ENCODE results near the gene PHLDA2. TPM values are rescaled to one million over a fixed set of nuclear protein-coding genes. Genes with fewer than 3 reads are reported as not detected.
"Not testable (repeated sequence)": the region's sequence is repeated elsewhere in the genome, so short reads cannot be mapped to it uniquely, and the experiment has no call there.

The PHLDA2 gene
- total RNA-seq, 1 experiment from 2014 or later: 18.9 TPM

DNA sequence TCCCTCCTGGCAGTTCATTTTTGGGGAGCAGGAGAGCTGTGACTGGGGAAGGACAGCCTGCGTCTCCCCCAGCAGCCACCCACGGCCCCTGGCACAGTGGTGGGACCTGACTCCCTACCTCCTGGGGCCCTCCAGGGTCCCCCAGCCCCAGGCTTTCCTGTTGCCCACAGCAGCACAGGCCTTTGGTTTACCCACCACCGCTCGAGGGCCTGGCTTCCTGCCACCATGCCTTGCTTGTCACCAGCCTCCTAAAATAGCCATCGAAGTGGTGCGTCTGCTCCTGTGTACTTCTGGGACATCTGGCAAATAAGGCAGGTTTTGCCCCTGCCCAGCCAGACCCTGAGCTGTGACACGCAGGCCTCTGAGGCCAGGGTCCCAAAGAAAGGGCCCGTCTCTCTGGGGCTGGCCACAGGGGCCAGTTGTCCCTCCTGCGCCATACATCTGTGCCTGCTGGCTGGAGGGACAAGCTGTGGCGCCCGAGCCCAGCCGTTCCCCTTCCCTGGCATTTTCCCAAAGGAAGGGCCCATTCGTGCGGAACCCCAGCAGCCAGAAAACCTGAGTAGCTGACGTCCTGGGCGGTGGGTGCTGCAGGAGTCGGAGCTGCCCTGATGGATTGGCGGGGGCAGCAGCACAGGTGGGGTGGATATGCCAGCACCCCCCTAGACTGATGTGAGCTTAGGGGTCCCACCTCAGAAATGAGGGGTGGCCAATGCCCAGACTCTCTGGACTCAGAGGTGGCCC lies 14.6 kb downstream of the PHLDA2 start:
- DNase-seq (ENCODE audit: low read depth): no peak

DNA sequence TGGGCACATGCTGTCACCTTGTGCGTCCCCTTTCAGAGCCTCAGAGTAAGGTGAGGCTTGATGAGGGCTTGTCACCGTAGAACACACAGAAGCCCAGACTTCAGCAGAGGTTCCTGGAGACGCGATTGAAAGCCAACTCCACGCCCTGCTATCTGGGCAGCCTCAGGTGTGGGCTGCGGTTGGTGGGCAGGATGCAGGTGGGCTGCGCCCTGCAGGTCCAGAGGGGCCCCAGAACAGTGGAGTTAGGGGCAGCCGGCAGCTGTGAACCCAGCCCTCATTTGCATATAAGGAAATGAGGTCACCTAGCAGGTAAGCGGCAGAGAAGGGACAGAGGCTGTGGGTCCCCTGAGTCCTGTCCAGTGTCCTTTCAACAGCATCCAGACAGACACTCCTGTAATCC lies 15.4 kb downstream of the PHLDA2 start:
- DNase-seq (ENCODE audit: low read depth): no peak

DNA sequence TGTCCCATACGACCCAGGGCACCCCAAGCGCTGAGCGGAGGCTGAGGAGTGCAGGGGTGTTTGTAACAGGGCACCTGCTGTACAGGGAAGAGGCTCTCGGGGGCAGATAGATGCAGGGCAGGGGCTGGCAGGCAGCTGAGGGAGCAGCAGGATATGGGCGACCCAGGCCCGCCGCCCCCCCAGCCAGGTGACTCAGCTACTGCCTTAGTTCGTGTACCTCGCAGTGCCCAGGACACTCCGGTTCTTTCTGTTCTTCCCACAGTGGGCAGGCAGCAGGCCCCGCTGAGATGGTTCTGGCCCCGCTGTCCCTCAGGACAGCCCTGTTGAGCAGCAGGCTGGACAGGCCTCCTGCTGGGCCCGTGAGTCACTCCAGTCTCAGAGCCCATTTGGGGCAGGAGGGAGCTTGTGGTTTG lies 16.2 kb downstream of the PHLDA2 start:
- peak; percentile 76 for DNase-seq (ENCODE audit: low read depth)

DNA sequence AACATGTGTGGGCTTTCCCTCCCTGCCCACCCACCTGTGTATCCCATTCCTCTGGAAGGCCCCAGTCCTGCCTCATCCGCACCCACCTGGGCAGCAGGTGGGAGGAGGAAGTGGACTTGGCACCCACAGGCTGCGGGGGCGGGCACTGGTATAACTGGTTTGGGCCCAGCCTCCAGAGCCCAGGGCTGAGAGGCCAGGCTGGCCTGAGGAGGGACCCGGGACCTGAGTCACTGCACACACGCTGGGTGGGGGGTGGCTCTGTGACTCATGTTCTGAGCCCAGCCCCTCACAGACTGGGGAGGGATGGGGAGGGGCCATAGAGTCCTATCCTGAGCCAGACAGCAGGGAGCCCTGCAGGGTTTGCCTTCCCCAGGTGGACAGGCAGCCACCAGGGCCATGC lies 16.7 kb downstream of the PHLDA2 start:
- DNase-seq (ENCODE audit: low read depth): peak; percentile 95

DNA sequence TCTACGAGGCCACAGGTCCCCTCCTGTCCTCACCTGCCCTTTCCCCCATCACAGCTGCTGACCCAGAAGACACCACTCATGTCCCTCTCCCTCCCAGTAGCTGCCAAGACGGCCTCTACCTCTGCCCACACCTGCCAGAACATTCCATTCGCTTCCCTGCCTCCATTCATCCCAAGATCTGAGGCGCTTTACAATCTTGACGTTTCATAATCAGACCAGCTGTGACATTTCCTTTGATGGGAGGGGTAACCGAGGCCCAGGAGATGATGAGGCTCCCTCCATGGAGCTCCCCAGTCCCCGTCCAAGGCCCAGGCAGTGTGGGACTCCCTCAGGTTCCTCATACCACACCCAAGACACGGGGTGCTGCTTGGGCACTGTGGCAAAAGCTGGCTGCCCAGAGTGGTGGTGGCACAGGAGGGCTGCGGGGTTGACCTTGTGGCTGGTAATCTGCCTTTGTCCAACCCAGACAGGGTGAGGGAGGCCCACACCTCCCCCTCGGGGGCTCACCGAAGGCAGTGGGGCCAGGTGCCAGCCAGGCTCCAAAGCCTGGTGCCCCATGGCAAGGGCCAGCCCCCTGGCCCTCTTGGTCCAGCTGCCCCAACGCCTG lies 17.3 kb downstream of the PHLDA2 start:
- no peak for DNase-seq (ENCODE audit: low read depth)

DNA sequence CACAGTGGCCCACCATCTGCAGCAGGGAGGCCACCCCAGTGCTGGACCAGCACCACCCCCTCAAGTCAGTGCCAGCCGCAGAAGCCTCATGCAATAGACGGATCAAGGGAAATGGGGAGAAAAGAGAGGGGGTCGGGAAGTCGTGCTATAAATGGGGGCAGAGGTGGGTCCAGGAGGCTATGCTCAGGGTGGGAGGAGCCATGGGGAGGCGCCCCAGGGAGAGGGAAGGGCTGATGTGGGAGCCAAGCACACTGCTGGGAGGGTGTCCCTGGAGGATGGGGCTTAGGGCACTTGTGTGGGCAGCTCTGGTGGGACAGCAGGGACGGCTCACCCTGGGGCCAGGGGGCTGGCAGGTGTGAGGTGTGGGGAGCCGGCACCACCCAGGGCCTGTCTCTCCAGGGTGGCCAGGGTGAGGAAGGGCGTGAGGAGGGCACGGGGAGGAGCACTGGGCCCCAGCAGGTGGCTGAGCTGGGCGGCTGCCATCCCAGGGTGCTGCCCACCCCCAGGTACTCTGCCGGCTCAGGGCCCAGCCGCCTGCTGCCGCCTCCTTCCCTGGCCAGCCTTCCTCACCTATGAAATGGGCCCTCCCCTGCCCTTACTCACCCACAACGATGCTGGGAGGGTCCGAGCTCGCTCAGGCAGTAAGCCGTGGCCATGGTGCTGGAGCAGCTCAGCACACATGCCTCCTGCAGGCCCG lies 18.0 kb downstream of the PHLDA2 start:
- DNase-seq (ENCODE audit: low read depth): no peak

DNA sequence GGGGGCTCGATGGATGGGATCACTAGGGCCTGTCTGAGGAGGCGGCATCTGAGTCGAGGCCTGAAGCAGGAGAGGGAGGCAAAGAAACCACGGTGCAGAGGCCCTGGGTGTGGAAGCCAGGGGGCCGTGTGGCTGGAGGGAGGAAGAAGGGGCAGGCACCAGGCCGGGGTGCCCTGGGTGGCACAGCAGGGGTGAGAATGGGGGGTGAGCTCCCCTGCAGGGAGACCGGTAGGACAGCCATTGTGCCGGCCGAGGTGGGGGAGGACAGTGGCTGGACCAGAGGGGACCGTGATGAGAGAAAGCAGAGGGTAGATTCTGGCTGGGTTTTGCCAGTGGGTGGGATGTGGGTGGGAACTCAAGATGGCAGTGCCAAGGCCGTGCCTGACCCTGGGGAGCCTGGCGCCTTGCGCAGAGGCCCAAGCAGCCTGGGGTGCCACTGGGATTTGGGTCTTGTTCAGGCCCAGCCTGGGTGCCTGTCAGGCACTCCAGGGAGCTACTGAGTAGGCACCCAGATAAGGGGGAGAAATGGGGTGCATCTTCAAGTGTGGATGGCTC lies 18.7 kb downstream of the PHLDA2 start:
- DNase-seq (ENCODE audit: low read depth): no peak

DNA sequence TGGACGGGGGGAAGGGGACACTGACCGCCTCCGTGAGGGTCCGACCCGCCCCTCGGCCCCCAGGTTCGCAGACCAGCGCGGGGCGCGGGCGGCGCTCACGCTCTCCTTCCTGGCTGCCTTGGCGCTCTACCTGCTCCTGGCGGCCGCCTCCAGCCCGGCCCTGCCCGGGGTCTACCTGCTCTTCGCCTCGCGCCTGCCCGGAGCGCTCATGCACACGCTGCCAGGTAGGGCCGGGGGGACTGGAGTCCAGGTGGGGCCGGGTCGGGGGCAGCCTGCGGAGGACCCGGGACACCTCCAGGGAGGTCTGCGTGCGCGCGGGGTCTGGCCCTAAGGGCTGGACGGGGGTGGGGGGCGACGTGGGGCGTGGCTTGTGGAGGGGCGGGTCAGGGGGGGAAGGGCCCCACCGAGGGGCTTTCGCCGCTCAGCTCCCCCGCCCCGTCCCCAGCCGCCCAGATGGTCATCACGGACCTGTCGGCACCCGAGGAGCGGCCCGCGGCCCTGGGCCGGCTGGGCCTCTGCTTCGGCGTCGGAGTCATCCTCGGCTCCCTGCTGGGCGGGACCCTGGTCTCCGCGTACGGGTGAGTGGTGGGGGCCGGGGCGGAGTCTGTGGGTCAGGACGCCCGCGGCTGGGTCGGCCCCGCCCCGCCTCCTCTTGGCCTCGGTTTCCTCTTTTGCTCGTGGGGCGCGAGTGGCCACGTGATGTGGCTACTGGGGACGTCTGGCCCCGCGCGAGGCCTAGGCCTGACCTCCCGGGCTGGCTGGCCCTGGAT lies 19.9 kb downstream of the PHLDA2 start:
- DNase-seq (ENCODE audit: low read depth): no peak

DNA sequence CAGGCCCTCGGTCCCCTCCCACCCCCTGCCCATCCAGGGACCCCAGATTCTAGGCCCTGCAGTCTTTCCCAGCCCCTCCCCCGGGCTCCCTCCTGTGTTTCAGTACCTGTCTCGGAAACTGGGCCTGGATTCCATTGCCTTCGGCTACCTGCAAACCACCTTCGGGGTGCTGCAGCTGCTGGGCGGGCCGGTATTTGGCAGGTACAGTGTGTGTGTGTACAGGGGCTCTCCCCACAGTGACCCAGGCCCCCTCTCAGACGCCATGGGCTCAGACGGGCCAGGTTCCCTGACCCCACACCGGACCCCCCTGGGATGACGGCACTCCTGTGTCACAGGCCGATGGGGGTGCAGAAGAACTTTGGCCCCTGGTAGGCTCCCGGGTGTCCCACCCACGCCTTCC lies 21.1 kb downstream of the PHLDA2 start:
- no peak for DNase-seq (ENCODE audit: low read depth)

DNA sequence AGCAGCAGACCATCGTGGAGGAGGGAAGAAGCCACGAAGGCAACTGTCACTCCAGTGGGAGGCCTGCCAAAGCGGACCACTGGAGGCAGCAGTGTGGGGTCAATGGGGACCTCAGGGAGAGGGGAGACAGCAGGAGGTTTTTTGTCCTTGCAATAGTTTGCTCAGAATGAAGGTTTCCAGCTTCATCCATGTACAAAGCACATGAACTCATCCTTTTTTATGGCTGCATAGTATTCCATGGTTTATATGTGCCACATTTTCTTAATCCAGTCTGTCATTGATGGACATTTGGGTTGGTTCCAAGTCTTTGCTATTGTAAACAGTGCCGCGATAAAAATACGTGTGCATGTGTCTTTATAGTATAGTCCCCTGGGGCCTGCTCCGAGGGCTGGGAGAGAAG lies 23.9 kb downstream of the PHLDA2 start:
- not testable (repeated sequence) for DNase-seq (ENCODE audit: low read depth)

DNA sequence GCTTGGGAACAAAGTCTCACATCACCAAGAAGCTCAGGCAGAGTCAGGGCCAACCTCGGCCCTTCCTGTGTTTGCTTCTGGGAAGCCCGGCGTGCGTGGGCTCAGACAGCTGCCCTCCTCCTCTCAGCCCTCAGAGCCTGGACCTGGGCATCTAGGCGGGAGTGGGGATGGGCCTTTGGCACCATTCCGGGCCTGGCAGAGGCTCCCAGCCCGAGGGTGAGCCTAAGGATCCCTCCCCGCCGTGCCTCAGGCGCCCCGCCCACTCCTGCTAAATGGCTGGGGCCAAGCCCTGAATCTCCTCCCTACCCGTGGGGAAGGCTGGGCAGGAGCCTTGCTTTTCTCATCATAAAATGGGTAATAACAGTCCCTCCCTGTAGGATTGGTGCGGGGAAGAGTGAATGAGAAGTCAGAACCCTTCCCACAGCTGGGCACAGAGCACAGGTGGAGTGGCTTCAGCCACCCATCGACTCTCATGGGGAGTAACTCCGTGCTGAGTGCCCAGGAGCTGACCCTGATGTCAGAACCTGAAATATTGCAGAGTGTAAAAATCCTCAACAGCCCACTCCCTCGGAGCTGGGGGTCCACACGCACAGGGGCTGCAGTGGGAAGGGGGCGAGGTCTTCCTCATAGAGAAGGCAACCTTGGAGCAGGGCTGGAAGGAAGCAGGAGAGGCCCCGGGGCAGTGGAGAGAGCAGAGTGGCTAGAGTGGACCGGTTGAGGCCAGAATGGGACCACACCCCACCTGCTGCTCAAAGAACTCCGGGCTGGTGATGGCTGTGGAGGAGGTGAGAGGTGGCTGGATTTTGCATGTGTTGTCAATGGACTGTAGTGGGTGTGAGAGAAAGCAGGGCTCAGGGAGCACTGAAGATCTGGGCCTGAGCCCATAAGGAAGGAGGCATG lies 24.8 kb downstream of the PHLDA2 start:
- no peak for DNase-seq (ENCODE audit: low read depth)

DNA sequence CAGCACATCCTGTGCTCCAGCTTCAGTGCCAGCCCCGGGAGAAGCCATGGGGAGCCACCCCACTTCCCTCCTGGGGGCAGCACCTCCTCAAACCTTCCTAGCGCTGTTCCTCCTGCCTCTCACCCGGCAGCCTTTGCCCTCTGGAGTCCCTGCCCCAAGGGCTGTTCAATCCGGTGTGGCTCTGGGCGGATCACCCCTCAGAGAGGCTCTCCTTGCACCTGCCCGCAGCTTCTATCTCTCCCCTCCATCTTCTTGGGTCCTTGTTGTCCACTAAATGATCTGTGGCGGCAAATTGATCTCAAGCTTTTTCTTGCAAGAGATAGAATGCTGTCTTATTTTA lies 25.6 kb downstream of the PHLDA2 start:
- DNase-seq (ENCODE audit: low read depth): no peak

DNA sequence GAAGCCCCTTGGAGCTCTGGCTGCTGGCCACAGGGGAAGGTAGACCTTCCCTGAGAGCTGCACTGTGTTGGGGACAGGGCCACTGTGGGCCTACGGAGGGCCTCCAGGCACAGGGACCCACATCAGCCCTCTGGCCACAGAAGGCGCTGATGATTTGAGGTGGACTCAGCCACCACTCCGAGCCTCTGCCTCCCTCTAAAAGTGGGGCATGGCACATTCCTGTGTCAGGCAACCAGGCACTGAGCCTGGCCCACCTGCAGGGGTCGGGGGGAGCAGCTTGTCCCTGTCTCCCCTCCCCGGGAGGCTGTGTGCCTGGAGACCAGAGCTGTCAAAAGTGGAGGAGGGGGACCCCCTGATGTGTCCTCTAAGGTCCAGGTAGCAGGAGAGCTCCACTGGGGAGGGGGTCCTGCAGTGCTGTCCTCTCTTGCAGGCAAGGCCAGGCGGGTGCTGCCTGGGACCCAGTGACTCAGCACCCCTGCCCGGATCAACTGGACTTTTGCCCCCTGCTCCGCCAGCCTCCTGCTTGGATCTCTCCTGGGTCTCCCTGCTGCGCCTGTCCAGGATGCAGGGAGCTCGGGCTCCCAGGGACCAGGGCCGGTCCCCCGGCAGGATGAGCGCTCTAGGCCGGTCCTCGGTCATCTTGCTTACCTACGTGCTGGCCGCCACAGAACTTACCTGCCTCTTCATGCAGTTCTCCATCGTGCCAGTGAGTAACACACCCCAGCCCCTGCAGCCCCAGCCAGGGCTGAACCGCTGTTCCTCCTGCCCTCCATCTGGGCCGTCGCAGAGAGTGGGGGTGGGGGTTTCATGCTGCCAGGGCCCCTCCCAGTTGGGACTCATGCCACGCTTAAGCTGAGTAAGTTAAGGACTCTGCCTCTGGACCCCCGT lies 26.2 kb downstream of the PHLDA2 start:
- DNase-seq (ENCODE audit: low read depth): no peak

DNA sequence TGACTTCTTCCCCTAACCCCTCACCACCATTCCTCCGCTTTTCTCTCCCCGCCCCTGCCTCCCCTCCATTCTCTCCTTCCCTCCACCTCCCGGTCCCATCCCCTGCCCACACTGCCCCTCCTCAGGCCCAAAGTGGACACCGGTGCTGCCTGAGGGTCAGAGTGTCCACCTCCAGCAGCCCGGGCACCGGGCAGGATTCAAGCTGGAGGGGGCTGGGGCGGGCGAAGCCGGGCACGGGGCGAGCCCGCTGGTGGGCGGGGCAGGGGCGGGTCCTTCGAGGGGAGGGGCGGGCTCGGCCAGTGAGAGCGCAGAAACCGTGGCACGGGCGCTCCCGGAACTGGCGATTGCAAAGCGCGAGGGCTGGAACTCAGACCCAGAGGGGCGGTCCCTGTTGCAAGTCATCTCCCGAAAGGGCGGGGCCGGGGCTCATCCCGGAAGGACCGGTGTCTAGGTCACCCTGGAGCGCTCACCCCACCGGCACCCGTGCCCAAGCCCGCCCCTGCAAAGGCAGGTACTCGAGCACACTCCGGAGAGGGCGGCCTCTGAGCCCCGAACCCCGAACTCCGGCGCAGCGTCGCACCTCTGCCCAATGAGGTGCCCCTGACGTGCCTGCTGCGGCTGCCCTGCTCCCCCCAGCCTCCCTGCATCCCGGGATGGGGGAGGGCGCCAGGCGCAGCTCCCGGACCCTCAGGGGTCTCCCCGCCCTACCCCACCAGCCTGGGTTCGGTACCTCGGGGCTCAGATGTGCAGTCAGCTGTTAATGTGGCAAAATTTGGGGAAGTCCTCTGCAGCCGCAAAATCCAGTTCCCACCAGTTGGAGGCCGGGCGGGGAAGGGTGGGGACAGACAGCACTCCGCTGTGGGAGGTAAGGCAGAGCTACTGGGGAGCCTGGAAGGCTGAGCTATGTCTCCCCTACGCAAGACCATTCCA lies 27.1 kb downstream of the PHLDA2 start:
- DNase-seq (ENCODE audit: low read depth): peak; percentile 93

DNA sequence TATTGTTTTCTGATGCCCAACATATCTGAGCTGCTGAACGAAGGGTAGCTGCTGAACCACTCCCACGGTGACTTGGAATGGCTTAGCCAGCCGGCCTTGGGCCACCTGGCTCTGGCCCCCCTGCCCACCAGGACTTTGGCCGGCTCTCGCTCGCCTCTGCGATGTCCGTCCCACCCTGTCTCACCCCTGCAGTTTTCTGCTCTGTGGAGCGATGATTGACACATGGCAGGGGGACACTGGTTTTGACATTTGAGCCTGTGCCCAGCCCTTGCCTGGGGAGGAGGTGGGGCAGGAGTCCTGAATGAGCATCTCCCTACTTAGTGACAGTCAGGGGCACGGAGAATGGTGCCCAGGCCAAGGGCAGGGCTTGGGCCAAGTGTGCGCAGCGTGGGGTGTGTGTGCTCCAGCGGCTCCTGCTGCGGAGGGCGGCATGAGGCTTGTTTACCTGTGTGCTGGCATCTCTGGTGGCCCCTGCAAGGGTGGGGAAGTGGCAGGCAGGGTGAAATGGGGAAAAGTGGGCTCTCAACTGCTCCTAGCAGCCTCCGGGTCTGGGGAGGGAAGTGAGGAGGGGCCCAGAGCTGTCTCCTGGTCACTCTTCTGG lies 27.9 kb downstream of the PHLDA2 start:
- no peak for DNase-seq (ENCODE audit: low read depth)

DNA sequence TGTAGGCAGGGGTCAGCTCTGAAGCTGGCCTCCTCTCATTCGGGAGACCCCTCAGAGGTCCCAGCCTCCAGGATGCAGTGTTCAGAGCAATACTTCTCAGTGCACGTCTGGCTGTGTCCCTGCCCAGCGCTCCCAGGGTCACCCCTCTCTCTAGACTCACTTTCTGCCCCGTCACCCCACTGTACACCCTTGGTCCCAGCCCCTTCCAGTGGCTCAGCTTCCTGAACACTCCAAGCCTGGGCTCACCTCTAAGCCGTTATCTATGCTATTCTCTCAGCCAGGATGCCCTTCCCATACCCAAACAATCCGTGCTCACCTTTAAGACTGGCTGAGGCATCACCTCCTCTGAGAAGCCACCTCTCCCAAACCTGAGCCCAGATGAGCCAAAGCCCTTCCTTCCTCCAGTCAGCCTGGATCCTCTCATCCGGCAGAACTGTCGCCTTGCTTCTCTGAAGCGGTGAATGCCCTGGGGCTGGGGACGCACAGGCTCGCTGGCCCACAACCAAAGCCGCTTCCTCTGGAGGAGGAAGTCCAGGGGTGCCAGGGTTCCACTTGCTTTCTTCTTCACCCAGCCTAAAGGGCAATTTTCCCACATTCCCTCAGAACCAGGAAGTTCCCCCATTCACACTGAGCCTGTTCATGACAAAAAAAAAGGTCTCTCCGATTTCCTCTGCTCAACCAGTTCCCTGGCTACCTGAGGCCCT lies 30.0 kb downstream of the PHLDA2 start:
- DNase-seq (ENCODE audit: low read depth): peak; percentile 91

DNA sequence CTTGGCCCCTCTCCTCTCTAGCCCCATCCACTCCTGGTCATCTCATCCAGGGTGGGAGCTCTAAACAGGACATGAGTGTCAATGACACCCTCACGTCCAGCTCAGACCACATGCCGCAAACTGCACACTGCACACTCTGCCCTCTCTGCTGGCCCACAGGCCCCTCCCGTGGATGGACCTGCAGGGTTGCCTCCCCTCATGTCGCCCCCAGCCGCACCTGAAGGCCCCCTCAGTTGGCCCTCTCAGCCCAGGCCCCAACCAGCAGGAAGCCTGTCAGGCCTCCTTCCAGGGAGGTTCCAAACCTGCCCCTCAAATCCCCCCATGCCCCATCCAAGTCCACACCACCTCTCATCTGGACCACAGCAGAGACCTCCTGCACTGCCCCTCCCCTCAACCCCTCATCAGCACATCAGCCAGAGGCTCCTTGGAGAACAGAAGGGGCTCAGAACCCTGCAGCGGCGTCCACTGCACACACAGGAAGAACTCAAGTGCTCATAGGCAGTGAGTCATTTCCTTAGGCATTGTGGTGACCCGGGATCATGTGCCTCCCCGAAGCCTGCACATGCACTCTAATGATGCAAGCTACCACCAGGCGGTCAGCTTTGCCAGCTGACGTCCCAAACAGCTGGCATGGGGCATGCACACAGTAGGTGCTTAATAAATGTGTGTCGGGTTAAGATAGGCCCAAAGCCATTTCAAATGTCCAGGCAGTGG lies 30.7 kb downstream of the PHLDA2 start:
- DNase-seq (ENCODE audit: low read depth): peak; percentile 93
